ENCODE data around the gene RAB11FIP5. TPM values are rescaled to one million over a fixed set of nuclear protein-coding genes. Genes with fewer than 3 reads are reported as not detected.

The RAB11FIP5 gene
- total and polyA plus RNA-seq, 5 experiments from 2014 or later = 4.0 to 11.3 (median 7.0) TPM

DNA sequence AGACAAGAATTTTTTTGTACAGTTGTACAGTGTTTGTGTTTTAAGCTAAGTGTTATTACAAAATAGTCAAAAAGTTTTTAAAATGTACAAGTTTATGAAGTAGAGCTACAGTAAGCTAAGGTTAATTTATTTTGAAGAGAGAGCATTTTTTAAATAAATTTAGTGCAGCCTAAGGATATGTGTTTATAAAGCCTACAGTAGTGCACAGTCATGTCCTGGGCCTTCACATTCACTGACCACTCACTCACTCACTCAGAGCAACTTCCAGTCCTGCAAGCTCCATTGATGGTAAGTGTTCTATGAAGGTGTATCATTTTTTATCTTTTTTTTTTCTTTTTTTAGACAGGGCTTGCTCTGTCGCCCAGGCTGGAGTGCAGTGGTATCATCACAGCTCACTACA lies 85.4 kb downstream of the RAB11FIP5 start:
- POLR2A ChIA-PET = interaction anchor here (0.7 kb wide), 1 partner anchor 1212 kb away, joined by 4 read pairs; no protein-coding TSS in a partner anchor
- no peak for DNase-seq
- Mint-ChIP-seq H3K36me3 (peaks cover 0 to 10% (median 0%) of the 10 kb centered on the region in 3 donors), H3K27me3 (no peaks in the 10 kb centered on the region), H3K4me3 (no peak overlapping the region), H3K27ac (no peak overlapping the region), H3K9me3 (no peaks in the 10 kb centered on the region), H3K4me1 (no peaks in the 10 kb centered on the region)
- no peak for ATAC-seq

DNA sequence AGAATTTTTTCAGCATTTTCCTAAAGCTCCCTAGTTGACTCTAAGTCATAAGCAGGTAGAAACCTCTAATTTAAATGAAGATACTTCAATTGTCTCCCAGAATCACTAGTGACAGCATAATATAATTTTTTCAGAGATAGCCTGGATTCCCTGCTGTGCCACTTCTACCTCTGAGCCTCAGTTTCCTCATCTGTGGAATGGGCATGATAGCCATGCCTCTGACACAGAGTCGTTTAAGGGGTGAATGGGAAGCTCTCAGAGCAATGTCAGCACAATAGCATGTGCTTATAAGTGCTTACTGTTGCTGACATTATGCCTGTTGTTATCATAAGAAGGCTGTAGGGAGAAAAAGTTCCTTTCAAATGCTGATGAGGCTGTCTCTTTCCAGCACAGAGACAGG lies 89.3 kb downstream of the RAB11FIP5 start:
- POLR2A ChIA-PET = no interaction called here
- Mint-ChIP-seq H3K4me1 (no peaks in the 10 kb centered on the region), H3K9me3 (no peaks in the 10 kb centered on the region), H3K4me3 (no peak overlapping the region), H3K27ac (no peak overlapping the region), H3K27me3 (no peaks in the 10 kb centered on the region), H3K36me3 (peaks cover 0 to 21% (median 6%) of the 10 kb centered on the region in 3 donors)
- ATAC-seq (no peak), DNase-seq (no peak)

Other genes starting within 250 kb of the RAB11FIP5 start
- under 1 TPM in 1 of 2 experiments, not detected in 1; 0.52 TPM for gene SPR, start 225.5 kb downstream of the RAB11FIP5 start, total RNA-seq
- 1 to 10 TPM in 1 of 3 donors, under 1 TPM in 1, not detected in 1; 0.63 to 1.8 TPM for gene SPR, start 225.5 kb downstream of the RAB11FIP5 start, polyA plus RNA-seq
- not detected for gene EMX1, start 195.4 kb downstream of the RAB11FIP5 start, total RNA-seq
- gene EMX1, start 195.4 kb downstream of the RAB11FIP5 start, polyA plus RNA-seq = not detected
- gene SFXN5, start 41.2 kb downstream of the RAB11FIP5 start, total RNA-seq = 10 to 100 TPM; 17.1 to 20.0 TPM
- 1 to 10 TPM; 1.7 to 3.5 (median 2.6) TPM for gene SFXN5, start 41.2 kb downstream of the RAB11FIP5 start, polyA plus RNA-seq
- not detected for gene NOTO, start 89.6 kb upstream of the RAB11FIP5 start, total RNA-seq
- gene NOTO, start 89.6 kb upstream of the RAB11FIP5 start, polyA plus RNA-seq = not detected
- gene SMYD5, start 101.3 kb upstream of the RAB11FIP5 start, total RNA-seq = 10 to 100 TPM; 51.2 to 56.3 TPM
- 10 to 100 TPM; 22.7 to 28.3 (median 25.3) TPM for gene SMYD5, start 101.3 kb upstream of the RAB11FIP5 start, polyA plus RNA-seq
- 10 to 100 TPM in 1 of 2 experiments, 1 to 10 TPM in 1; 7.8 to 10.7 TPM for gene PRADC1, start 120.3 kb upstream of the RAB11FIP5 start, total RNA-seq
- gene PRADC1, start 120.3 kb upstream of the RAB11FIP5 start, polyA plus RNA-seq = 10 to 100 TPM; 26.1 to 38.8 (median 27.6) TPM
- gene CCT7, start 121.4 kb upstream of the RAB11FIP5 start, total RNA-seq = 100 to 1,000 TPM; 206 to 217 TPM
- gene CCT7, start 121.4 kb upstream of the RAB11FIP5 start, polyA plus RNA-seq = 100 to 1,000 TPM; 294 to 306 (median 299) TPM
- 10 to 100 TPM; 26.5 to 28.0 TPM for gene FBXO41, start 171.5 kb upstream of the RAB11FIP5 start, total RNA-seq
- gene FBXO41, start 171.5 kb upstream of the RAB11FIP5 start, polyA plus RNA-seq = 1 to 10 TPM; 1.0 to 2.7 (median 1.8) TPM
- not detected for gene EGR4, start 180.6 kb upstream of the RAB11FIP5 start, total RNA-seq
- gene EGR4, start 180.6 kb upstream of the RAB11FIP5 start, polyA plus RNA-seq = not detected

Measured in naive thymus-derived CD8-positive, alpha-beta T cell (primary cell).